ENCODE measurements around the gene RPL39.

- TF ChIP-seq CTCF (conservative IDR thresholded peaks at IDR 0.05) (no peak), ZFX (IDR thresholded peaks at IDR 0.05) (no peak)
Observed at GRCh38 chrX:119809185-119809666, 17.8 kb upstream of the RPL39 start.

All from C4-2B (cell line).